Natural killer cell (primary cell): ENCODE results near the gene CLIC5. TPM values are rescaled to one million over a fixed set of nuclear protein-coding genes. Genes with fewer than 3 reads are reported as not detected.

ENCODE experiments used
- ATAC-seq, 3 donors: fragments of 150-1000 bp in 2 of 3; fragments of 200-7000 bp in 1 of 3; cut with Tn5 transposase; 1 replicate in 1 of 3; 2 replicates in 2 of 3; pipeline ENCODE4 v1.10.0; 2021; ENCODE audit warnings: mild to moderate bottlenecking in 2 of 3, moderate library complexity in 2 of 3
- DNase-seq, 2 donors: peaks; one replicate each; pipeline versions ENCODE4 v3.0.0 to v3.0.0-alpha.2; 2013 to 2021; ENCODE audit warnings: mixed read lengths in 1 of 2
- H3K27ac ChIP-seq: one replicate; pipeline ENCODE4 v1.5.1; 2013; ENCODE audit warnings: mild to moderate bottlenecking, low read length
- H3K27me3 ChIP-seq: one replicate; pipeline ENCODE4 v1.6.1; 2013; ENCODE audit warnings: low read length; ENCODE audit not compliant: control insufficient read depth, insufficient read depth
- H3K36me3 ChIP-seq: one replicate; pipeline ENCODE4 v1.6.1; 2013; ENCODE audit warnings: low read length; ENCODE audit not compliant: control insufficient read depth, insufficient read depth
- H3K4me1 ChIP-seq: one replicate; pipeline ENCODE4 v1.6.1; 2013; ENCODE audit warnings: low read length; ENCODE audit not compliant: control insufficient read depth, insufficient read depth
- H3K4me3 ChIP-seq: one replicate; pipeline ENCODE4 v1.5.1; 2013; ENCODE audit warnings: low read length
- H3K9me3 ChIP-seq: one replicate; pipeline ENCODE4 v1.6.1; 2013; ENCODE audit warnings: low read length; ENCODE audit not compliant: control insufficient read depth, insufficient read depth
- H3K27ac Mint-ChIP-seq, 2 donors: one replicate each; pipeline ENCODE4 v1.8.0; 2022; ENCODE audit warnings: mild to moderate bottlenecking in 2 of 2, mixed read lengths in 2 of 2, moderate library complexity in 1 of 2
- H3K27me3 Mint-ChIP-seq, 2 donors: one replicate each; pipeline ENCODE4 v1.8.0; 2022; ENCODE audit warnings: low read depth in 2 of 2, mixed read lengths in 2 of 2
- H3K36me3 Mint-ChIP-seq: one replicate; pipeline ENCODE4 v1.8.0; 2022; ENCODE audit warnings: mixed read lengths
- H3K4me1 Mint-ChIP-seq, 2 donors: one replicate each; pipeline ENCODE4 v1.8.0; 2022; ENCODE audit warnings: mixed read lengths in 2 of 2
- H3K4me3 Mint-ChIP-seq: one replicate; pipeline ENCODE4 v1.8.0; 2022; ENCODE audit warnings: mild to moderate bottlenecking, moderate library complexity, mixed read lengths
- H3K9me3 Mint-ChIP-seq, 2 donors: one replicate each; pipeline ENCODE4 v1.8.0; 2022; ENCODE audit warnings: mixed read lengths in 2 of 2
- WGBS: methylation state at CpG from one replicate; pipeline ENCODE4 v1.1.7; 2013; ENCODE audit warnings: missing lambda C conversion rate; ENCODE audit not compliant: insufficient coverage; 5-methylcytosine and 5-hydroxymethylcytosine counted together
- intact Hi-C: fragments of 100-400 bp; cut with micrococcal nuclease; formaldehyde crosslinking; loops from one replicate; pipeline ENCODE4 v1.14.2; 2022
- total RNA-seq, 4 donors: library from RNA; stranded (reverse); fragments of 120-200 nt in 1 of 4; gene quantifications; one replicate each; pipeline versions ENCODE4 v1.2.3 to v1.2.4, GENCODE V29; 2013 to 2022
- TF ChIP-seq, protein P1 (sequence below): fragments of 200-600 bp; IDR thresholded peaks from one replicate; pipeline ENCODE4 v1.8.0; 2022; ENCODE audit warnings: antibody characterized with exemption

CLIC5 gene
- total RNA-seq, 3 donors from 2014 or later (not counting 1 experiment from before 2014, with no cell fraction given), result 0.52 to 1.7 (median 1.4) TPM

DNA sequence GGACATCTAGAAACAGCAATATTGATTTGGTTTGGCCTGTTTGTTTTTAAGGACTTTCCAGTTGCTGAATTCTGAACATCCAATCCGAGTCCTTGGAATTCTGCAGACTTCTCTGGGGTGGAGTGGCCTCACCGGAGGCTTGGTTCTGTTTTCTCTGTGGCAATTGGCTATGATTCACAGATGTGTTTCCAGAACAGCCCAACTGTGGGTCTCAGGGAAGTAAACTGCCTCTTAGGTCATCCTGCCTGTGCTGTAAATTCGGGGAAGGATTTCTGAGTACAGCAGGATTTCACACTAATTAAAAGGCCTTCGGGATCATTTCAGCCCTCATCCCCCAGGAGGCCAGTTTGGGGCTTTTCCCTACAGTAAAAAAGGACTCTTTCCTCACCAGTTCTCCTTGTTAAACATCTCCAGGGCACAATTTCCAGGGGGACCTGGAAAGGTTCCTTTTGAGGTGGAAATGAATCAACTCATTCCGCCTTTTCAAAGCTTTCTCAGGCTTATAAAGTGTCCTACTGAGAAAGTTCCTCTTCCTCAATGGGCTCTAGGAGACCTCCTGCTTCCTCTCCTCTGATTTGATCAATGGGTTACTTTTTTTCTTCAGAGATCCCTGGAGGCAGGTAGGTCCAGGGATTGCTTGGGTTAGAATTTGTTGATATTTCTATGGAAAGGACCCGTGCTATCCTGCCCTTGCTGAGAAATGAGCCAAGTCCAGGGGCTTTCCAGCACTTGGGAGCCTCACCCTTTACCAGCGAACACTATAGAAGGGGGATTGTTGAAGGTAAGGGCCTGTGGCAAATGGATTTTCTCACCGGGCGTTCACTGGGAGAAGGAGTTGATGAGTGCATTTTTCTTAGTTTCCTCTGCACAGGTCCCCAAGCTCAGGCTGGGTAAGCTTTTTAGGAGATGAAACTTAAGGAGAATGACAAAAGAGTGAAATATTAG, 114.6 kb downstream of the CLIC5 start:
- no peak overlapping the region for H3K4me3 ChIP-seq
- TF ChIP-seq, protein P1, sequence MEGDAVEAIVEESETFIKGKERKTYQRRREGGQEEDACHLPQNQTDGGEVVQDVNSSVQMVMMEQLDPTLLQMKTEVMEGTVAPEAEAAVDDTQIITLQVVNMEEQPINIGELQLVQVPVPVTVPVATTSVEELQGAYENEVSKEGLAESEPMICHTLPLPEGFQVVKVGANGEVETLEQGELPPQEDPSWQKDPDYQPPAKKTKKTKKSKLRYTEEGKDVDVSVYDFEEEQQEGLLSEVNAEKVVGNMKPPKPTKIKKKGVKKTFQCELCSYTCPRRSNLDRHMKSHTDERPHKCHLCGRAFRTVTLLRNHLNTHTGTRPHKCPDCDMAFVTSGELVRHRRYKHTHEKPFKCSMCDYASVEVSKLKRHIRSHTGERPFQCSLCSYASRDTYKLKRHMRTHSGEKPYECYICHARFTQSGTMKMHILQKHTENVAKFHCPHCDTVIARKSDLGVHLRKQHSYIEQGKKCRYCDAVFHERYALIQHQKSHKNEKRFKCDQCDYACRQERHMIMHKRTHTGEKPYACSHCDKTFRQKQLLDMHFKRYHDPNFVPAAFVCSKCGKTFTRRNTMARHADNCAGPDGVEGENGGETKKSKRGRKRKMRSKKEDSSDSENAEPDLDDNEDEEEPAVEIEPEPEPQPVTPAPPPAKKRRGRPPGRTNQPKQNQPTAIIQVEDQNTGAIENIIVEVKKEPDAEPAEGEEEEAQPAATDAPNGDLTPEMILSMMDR, result no peak
- no peaks in the 10 kb centered on the region for H3K27me3 ChIP-seq
- H3K9me3 ChIP-seq, result no peaks in the 10 kb centered on the region
- no peaks in the 10 kb centered on the region for H3K36me3 ChIP-seq
- no peaks in the 10 kb centered on the region for H3K4me1 ChIP-seq
- H3K27ac ChIP-seq, result no peak overlapping the region
- H3K4me1 Mint-ChIP-seq, result peaks cover 8 to 9% of the 10 kb centered on the region in 2 donors
- H3K4me3 Mint-ChIP-seq, result no peak overlapping the region
- 98% methylated on average over 9 of the region's 9 CpGs for WGBS
- no peak overlapping the region for H3K27ac Mint-ChIP-seq
- intact Hi-C loops, result no loop called here
- DNase-seq, result no peak
- H3K27me3 Mint-ChIP-seq, result peaks cover 14 to 29% of the 10 kb centered on the region in 2 donors
- H3K36me3 Mint-ChIP-seq, result no peaks in the 10 kb centered on the region
- no peak for ATAC-seq
- no peaks in the 10 kb centered on the region for H3K9me3 Mint-ChIP-seq

- no peaks in the 10 kb centered on the region for H3K36me3 ChIP-seq
Measured at GRCh38 chr6:45899683-45899946, 116.0 kb downstream of the CLIC5 start.

GRCh38 chr6:45898941-45899682, 116.5 kb downstream of the CLIC5 start:
- H3K27ac Mint-ChIP-seq, result no peak overlapping the region
- H3K27me3 Mint-ChIP-seq, result peaks cover 20 to 35% of the 10 kb centered on the region in 2 donors
- TF ChIP-seq, protein P1, result no peak
- H3K36me3 Mint-ChIP-seq, result no peaks in the 10 kb centered on the region
- intact Hi-C loops, result no loop called here
- H3K36me3 ChIP-seq, result no peaks in the 10 kb centered on the region
- no peak overlapping the region for H3K27ac ChIP-seq
- peaks cover 17 to 25% of the 10 kb centered on the region in 2 donors for H3K4me1 Mint-ChIP-seq
- H3K9me3 Mint-ChIP-seq, result no peaks in the 10 kb centered on the region
- H3K4me3 ChIP-seq, result no peak overlapping the region
- no peaks in the 10 kb centered on the region for H3K27me3 ChIP-seq
- no peak overlapping the region for H3K4me3 Mint-ChIP-seq
- 97% methylated on average over 6 of the region's 7 CpGs for WGBS
- ATAC-seq (no peak), DNase-seq (no peak)
- no peaks in the 10 kb centered on the region for H3K4me1 ChIP-seq
- H3K9me3 ChIP-seq, result no peaks in the 10 kb centered on the region

More at GRCh38 chr6:45899683-45899946, 116.0 kb downstream of the CLIC5 start:
- H3K27me3 Mint-ChIP-seq, result peaks cover 15 to 30% of the 10 kb centered on the region in 2 donors
- no peaks in the 10 kb centered on the region for H3K27me3 ChIP-seq
- H3K9me3 ChIP-seq, result no peaks in the 10 kb centered on the region
- no peak overlapping the region for H3K4me3 ChIP-seq
- H3K36me3 Mint-ChIP-seq, result no peaks in the 10 kb centered on the region
- intact Hi-C loops, result no loop called here
- no peak for DNase-seq
- H3K9me3 Mint-ChIP-seq, result no peaks in the 10 kb centered on the region
- H3K27ac ChIP-seq, result no peak overlapping the region
- TF ChIP-seq, protein P1, result no peak
- no peak overlapping the region for H3K4me3 Mint-ChIP-seq
- whole genome bisulfite sequencing, result 96% methylated on average over 4 of the region's 4 CpGs
- H3K4me1 ChIP-seq, result no peaks in the 10 kb centered on the region
- no peak overlapping the region for H3K27ac Mint-ChIP-seq
- H3K4me1 Mint-ChIP-seq, result peaks cover 17 to 20% of the 10 kb centered on the region in 2 donors
- no peak for ATAC-seq
